Measurements from ENCODE around the gene TRAPPC14. TPM values are rescaled to one million over a fixed set of nuclear protein-coding genes. Genes with fewer than 3 reads are reported as not detected.
A peak's percentile ranks its signal among the peaks of the same experiment; 100 is the strongest.

TRAPPC14 gene
- total RNA-seq, 4 donors from 2014 or later: 19.7 to 69.0 (median 35.8) TPM

DNA sequence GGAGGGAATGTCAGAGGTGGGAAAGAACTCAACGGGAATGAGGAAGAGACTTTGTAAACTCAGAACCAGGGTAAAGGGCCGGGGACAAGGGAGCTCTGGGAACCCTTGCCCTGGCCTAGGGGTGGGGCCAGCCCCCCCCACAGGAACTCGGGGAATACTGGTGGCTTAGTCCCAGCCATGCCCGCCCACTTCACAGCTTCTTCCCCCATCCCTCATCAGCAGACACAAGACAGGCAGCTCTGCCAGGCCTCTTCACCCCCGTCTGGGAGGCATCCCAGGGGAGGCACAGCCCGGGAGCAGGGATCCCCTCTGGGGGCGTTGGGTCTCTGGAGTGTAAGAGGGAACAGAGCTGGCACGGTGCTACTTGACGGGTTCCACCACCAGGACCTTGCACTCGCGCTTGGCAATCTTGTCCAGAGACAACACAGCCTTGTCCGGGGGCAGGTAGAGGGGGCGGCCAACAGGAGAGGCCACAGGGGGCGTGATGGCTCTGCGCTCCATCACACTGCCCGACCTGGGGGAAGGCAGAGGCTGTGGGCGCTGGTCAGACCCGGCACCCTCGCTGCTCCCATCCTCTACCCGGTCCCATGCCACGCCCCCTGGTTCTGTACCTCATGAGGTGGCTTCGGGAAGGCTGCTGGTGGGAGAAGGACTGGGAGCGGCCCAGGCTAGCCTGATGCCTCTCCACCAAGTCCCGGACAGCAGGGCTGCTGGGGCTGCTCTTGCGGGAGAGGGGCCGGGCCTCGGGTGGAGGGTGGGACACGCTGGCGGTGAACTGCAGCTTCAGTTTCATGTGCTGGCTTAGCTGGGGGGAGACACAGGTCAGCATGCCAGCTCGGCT is 3.7 kb downstream of the TRAPPC14 start:
- Histone ChIP-seq H3K9me3 (no peaks in the 10 kb centered on the region), H3K27me3 (no peaks in the 10 kb centered on the region), H3K4me3 (no peak overlapping the region), H3K27ac (no peak overlapping the region), H3K36me3 (peaks cover 40% of the 10 kb centered on the region), H3K4me1 (peaks cover 58% of the 10 kb centered on the region)
- no peak for DNase-seq (ENCODE audit: low spot score in 2 of 2)
- 70% methylated on average over 9 of the region's 30 CpGs for WGBS
- no peak for TF ChIP-seq EP300 (IDR thresholded peaks at IDR 0.05)
- TF ChIP-seq POLR2AphosphoS5 (IDR thresholded peaks at IDR 0.05): no peak
- TF ChIP-seq, protein P1, sequence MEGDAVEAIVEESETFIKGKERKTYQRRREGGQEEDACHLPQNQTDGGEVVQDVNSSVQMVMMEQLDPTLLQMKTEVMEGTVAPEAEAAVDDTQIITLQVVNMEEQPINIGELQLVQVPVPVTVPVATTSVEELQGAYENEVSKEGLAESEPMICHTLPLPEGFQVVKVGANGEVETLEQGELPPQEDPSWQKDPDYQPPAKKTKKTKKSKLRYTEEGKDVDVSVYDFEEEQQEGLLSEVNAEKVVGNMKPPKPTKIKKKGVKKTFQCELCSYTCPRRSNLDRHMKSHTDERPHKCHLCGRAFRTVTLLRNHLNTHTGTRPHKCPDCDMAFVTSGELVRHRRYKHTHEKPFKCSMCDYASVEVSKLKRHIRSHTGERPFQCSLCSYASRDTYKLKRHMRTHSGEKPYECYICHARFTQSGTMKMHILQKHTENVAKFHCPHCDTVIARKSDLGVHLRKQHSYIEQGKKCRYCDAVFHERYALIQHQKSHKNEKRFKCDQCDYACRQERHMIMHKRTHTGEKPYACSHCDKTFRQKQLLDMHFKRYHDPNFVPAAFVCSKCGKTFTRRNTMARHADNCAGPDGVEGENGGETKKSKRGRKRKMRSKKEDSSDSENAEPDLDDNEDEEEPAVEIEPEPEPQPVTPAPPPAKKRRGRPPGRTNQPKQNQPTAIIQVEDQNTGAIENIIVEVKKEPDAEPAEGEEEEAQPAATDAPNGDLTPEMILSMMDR (IDR thresholded peaks at IDR 0.05): no peak
- TF ChIP-seq POLR2A (IDR thresholded peaks at IDR 0.05): no peak

DNA sequence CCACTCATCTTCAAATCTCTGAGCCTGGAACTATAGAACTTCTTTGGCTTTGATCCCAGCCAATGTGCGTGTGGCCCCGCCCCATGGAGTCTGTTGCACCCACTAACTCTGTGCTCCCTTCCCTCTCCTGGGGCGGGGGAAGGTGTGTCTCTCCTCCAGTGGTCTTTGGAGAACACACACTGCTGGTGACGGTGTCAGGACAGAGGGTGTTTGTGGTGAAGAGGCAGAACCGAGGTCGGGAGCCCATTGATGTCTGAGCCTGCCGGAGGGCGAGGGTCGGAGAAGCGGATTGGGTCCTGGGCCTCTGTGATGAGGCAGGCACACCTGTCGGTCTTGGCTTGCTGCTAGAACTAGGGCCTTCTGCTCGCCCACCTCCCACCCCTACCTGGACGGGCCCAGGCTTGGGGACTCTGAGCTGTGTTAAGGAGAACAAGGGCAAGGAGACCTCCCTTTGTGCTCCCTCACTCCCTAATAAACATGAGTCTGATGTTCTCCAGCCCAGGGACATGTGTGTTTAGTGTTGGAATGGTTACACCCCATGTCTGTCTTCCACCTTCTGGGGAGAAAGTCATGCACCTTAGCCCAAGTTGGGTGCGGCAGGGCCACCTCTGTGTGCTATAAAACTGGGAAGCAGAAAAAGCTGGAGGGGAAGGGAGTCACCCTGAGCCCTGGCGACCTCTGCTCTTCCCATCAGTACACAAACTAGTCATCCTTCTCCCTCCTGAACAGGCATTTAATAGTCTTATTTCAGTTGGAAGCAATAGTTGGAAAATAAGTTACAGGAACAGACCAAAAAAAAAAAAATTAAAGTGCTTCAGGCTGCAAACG is 4.6 kb downstream of the TRAPPC14 start:
- no peaks in the 10 kb centered on the region for H3K9me3 ChIP-seq
- no peak overlapping the region for H3K4me3 ChIP-seq
- WGBS: 50% methylated on average over 5 of the region's 16 CpGs
- peaks cover 63% of the 10 kb centered on the region for H3K4me1 ChIP-seq
- peaks cover 40% of the 10 kb centered on the region for H3K36me3 ChIP-seq
- peak overlapping the region; percentile 18 for H3K27ac ChIP-seq
- H3K27me3 ChIP-seq: no peaks in the 10 kb centered on the region
- no peak for DNase-seq (ENCODE audit: low spot score in 2 of 2)
- TF ChIP-seq EP300 (IDR thresholded peaks at IDR 0.05) (no peak), POLR2AphosphoS5 (IDR thresholded peaks at IDR 0.05) (no peak), POLR2A (IDR thresholded peaks at IDR 0.05) (no peak)
- TF ChIP-seq, protein P1 (IDR thresholded peaks at IDR 0.05): no peak

DNA sequence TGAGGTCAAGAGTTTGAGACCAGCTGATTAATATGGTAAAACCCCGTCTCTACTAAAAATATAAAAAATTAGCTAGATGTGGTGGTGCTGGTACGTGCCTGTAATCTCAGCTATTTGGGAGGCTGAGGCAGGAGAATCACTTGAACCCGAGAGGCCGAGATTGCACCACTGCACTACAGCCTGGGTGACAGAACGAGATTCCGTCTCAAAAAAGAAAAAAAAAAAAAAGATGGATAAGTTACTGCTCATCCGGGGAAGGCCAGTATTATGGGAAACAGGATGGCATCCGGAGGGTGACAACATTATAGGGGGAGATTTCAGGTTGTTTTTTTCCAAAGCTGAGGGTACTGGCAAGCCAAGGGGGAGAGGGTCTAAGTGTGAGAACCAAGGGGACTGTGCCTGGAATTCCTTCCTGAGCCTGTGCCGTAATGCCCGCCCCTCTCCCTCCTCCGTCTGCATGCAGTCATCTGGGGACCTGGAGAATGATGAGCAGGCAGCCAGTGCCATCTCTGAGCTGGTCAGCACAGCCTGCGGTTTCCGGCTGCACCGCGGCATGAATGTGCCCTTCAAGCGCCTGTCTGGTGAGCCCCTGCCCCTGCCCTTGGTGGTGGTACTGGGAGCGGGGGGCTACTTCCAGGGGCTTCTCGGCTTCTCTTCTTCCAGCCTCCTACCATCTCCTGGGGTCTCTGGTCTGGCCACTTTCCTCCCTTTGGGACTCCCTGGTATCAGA is 5.4 kb downstream of the TRAPPC14 start:
- TF ChIP-seq POLR2AphosphoS5 (IDR thresholded peaks at IDR 0.05): no peak
- no peak for TF ChIP-seq EP300 (IDR thresholded peaks at IDR 0.05)
- TF ChIP-seq, protein P1 (IDR thresholded peaks at IDR 0.05): no peak
- no peak for TF ChIP-seq POLR2A (IDR thresholded peaks at IDR 0.05)
- no peak for DNase-seq (ENCODE audit: low spot score in 2 of 2)
- peaks cover 64% of the 10 kb centered on the region for H3K4me1 ChIP-seq
- H3K9me3 ChIP-seq: no peaks in the 10 kb centered on the region
- no peaks in the 10 kb centered on the region for H3K27me3 ChIP-seq
- peaks cover 40% of the 10 kb centered on the region for H3K36me3 ChIP-seq
- H3K4me3 ChIP-seq: no peak overlapping the region
- 86% methylated on average over 10 of the region's 18 CpGs for WGBS
- H3K27ac ChIP-seq: no peak overlapping the region

DNA sequence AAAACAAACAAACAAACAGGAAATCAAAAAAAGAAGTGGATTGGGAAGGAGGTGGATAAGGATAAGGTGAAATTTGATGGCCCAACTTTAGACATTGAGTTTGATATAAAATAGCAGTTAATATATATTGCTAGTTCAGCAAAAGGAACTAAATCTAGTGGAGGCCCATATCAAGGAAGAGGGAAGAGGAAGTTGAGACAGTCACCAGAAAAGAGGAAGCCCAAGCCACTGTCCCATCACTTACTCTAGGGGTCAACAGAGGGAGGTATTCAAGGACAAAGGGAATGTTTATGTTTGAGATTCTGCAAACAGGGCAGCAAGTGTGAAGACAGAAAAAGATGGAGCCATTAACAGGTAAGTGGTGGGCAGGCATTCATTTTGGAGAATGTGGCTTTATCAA is 6.1 kb downstream of the TRAPPC14 start:
- TF ChIP-seq EP300 (IDR thresholded peaks at IDR 0.05) (no peak), POLR2AphosphoS5 (IDR thresholded peaks at IDR 0.05) (no peak), POLR2A (IDR thresholded peaks at IDR 0.05) (no peak)
- TF ChIP-seq, protein P1 (IDR thresholded peaks at IDR 0.05): no peak
- Histone ChIP-seq H3K9me3 (no peaks in the 10 kb centered on the region), H3K36me3 (peaks cover 40% of the 10 kb centered on the region), H3K4me3 (no peak overlapping the region), H3K27ac (no peak overlapping the region), H3K4me1 (peaks cover 61% of the 10 kb centered on the region), H3K27me3 (no peaks in the 10 kb centered on the region)
- no peak for DNase-seq (ENCODE audit: low spot score in 2 of 2)

All from suprapubic skin (tissue), 4 donors.